OCI-LY7 (cell line): ENCODE results near the gene SDHAF3.

ENCODE experiments used
- CTCF ChIP-seq: fragments of 200-600 bp; sonication (generic); conservative IDR thresholded peaks from 2 replicates; pipeline ENCODE4 v1.5.1; 2014; ENCODE audit warnings: mild to moderate bottlenecking, antibody characterized with exemption, low read length, moderate library complexity, mixed read lengths
- EZH2phosphoT487 ChIP-seq: fragments of 200-600 bp; sonication (generic); IDR thresholded peaks from 2 replicates; pipeline ENCODE4 v1.6.1; 2018; ENCODE audit warnings: low read depth, borderline replicate concordance, mild to moderate bottlenecking, mixed run types, antibody characterized with exemption, low read length, moderate library complexity, mixed read lengths

DNA sequence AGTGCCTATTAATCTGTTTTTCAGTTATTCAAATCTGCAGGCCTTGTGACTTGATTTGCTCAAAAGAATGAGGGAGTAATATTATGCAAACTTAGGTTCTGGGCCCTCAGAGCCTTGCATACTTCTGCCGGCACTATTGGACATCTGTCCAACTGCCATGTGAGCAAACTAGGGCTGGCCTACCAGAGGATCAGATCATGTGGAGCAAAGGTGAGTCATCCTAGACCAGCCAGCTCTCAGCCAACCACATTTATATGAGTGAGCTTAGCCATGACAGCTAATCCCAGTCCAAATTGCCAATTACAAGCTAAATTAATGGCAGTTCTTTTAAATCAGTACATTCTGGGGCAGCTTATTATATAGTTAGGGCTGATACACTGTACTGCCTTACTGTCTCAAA lies 69.6 kb downstream of the SDHAF3 start:
- TF ChIP-seq CTCF (no peak), EZH2phosphoT487 (no peak)
